Vagina (tissue), 2 donors: ENCODE results near the gene BHLHA9.

Experiments used
- CTCF ChIP-seq, 3 experiments: fragments of 450-650 bp in 2 of 3; fragments of 200-600 bp in 1 of 3; sonication (generic) in 1 of 3; IDR thresholded peaks; one replicate each; pipeline ENCODE4 v1.5.1; 2017 to 2019; ENCODE audit warnings: antibody characterized with exemption in 3 of 3, mild to moderate bottlenecking in 2 of 3, moderate library complexity in 2 of 3
- POLR2A ChIP-seq, 2 donors: fragments of 450-650 bp; IDR thresholded peaks; one replicate each; pipeline ENCODE4 v1.6.1; 2017; ENCODE audit warnings: antibody characterized with exemption in 2 of 2, mild to moderate bottlenecking in 2 of 2, moderate library complexity in 2 of 2
- POLR2AphosphoS5 ChIP-seq, 2 donors: sonication (generic); formaldehyde crosslinking; IDR thresholded peaks; one replicate each; pipeline ENCODE4 v1.9.0; 2017; ENCODE audit warnings: antibody characterized with exemption in 2 of 2, mild to moderate bottlenecking in 2 of 2, low read depth in 1 of 2; ENCODE audit not compliant: insufficient read depth in 1 of 2

DNA sequence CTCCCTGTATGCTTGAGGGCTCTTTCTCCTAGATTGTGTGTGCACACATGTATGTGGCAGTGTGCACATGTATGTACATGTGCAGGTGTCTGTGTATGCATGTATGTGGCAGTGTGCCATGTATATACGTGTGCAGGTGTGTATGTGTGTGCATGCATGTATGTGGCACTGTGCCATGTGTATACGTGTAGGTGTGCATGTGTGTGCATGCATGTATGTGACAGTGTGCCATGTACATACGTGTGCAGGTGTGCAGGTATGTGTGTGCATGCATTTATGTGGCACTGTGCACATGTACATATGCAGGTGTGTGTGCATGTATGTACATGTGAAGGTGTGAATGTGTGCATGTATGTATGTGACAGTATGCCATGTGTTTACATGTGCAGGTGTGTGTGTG lies 43.9 kb upstream of the BHLHA9 start:
- no peak for TF ChIP-seq POLR2A (IDR thresholded peaks at IDR 0.05)
- no peak for TF ChIP-seq CTCF (IDR thresholded peaks at IDR 0.05)
- TF ChIP-seq POLR2AphosphoS5 (IDR thresholded peaks at IDR 0.05; ENCODE audit: insufficient read depth in 1 of 2, low read depth in 1 of 2) = no peak
